GM18517 (cell line): ENCODE results near the gene PSMA8.
"Not testable (repeated sequence)": the region's sequence is repeated elsewhere in the genome, so short reads cannot be mapped to it uniquely, and the experiment has no call there.

Experiments
- ATAC-seq: cut with Tn5 transposase; IDR thresholded peaks from one replicate; pipeline ENCODE4 v1.9.1; 2021; ENCODE audit warnings: mild to moderate bottlenecking, moderate library complexity; ENCODE audit not compliant: unreplicated experiment

PSMA8 gene

GRCh38 chr18:26167592-26167991 lies 33.9 kb downstream of the PSMA8 start:
- ATAC-seq: peak; percentile 94

GRCh38 chr18:26175481-26175880 lies 41.8 kb downstream of the PSMA8 start:
- no peak for ATAC-seq

- ATAC-seq: no peak
Measured at GRCh38 chr18:26176134-26176533, 42.5 kb downstream of the PSMA8 start.

GRCh38 chr18:26181343-26181826 lies 47.7 kb downstream of the PSMA8 start:
- ATAC-seq: peak; percentile 52

GRCh38 chr18:26183395-26184112 lies 49.9 kb downstream of the PSMA8 start:
- ATAC-seq: no peak

GRCh38 chr18:26185267-26185666 lies 51.6 kb downstream of the PSMA8 start:
- ATAC-seq: no peak

- ATAC-seq: peak; percentile 86
Measured at GRCh38 chr18:26190506-26190905, 56.8 kb downstream of the PSMA8 start.

GRCh38 chr18:26192233-26192632 lies 58.6 kb downstream of the PSMA8 start:
- ATAC-seq: no peak

- ATAC-seq: no peak
Measured at GRCh38 chr18:26196605-26197004, 62.9 kb downstream of the PSMA8 start.

- not testable (repeated sequence) for ATAC-seq
Measured at GRCh38 chr18:26202001-26202400, 68.3 kb downstream of the PSMA8 start.

- ATAC-seq: no peak
Measured at GRCh38 chr18:26205318-26205717, 71.6 kb downstream of the PSMA8 start.

- no peak for ATAC-seq
Measured at GRCh38 chr18:26206488-26206887, 72.8 kb downstream of the PSMA8 start.

- no peak for ATAC-seq
Measured at GRCh38 chr18:26207937-26208336, 74.3 kb downstream of the PSMA8 start.

- ATAC-seq: no peak
Measured at GRCh38 chr18:26208977-26209376, 75.3 kb downstream of the PSMA8 start.

GRCh38 chr18:26210147-26210546 lies 76.5 kb downstream of the PSMA8 start:
- no peak for ATAC-seq

- ATAC-seq: peak; percentile 96
Measured at GRCh38 chr18:26215247-26215970, 81.7 kb downstream of the PSMA8 start.

GRCh38 chr18:26225022-26225693 lies 91.5 kb downstream of the PSMA8 start:
- no peak for ATAC-seq

GRCh38 chr18:26225915-26226228 lies 92.2 kb downstream of the PSMA8 start:
- no peak for ATAC-seq

GRCh38 chr18:26226229-26227050 lies 92.8 kb downstream of the PSMA8 start, which contains the start of gene TAF4B:
Gene TAF4B (plus strand): TSS chr18:26226445. CDS start chr18:26226934, 489 bp downstream.
- peak; percentile 82 for ATAC-seq

GRCh38 chr18:26227051-26227670 lies 93.5 kb downstream of the PSMA8 start:
- ATAC-seq: no peak
